Prostate gland (tissue), 2 donors: ENCODE data around the gene NCAM2.

ENCODE experiments used
- CTCF ChIP-seq, 4 experiments: fragments of 200-600 bp in 2 of 4; fragments of 450-650 bp in 2 of 4; sonication (generic) in 2 of 4; IDR thresholded peaks; 1 replicate in 3 of 4; 2 replicates in 1 of 4; pipeline ENCODE4 v1.5.1; 2016 to 2019; ENCODE audit warnings: antibody characterized with exemption in 4 of 4, mild to moderate bottlenecking in 2 of 4, moderate library complexity in 2 of 4
- POLR2A ChIP-seq: fragments of 450-650 bp; IDR thresholded peaks from one replicate; pipeline ENCODE4 v1.6.1; 2016; ENCODE audit warnings: antibody characterized with exemption, mild to moderate bottlenecking
- POLR2AphosphoS5 ChIP-seq: sonication (generic); formaldehyde crosslinking; IDR thresholded peaks from one replicate; pipeline ENCODE4 v1.6.1; 2017; ENCODE audit warnings: antibody characterized with exemption

- TF ChIP-seq POLR2A = no peak
- TF ChIP-seq CTCF (IDR thresholded peaks at IDR 0.05) = no peak
- no peak for TF ChIP-seq POLR2AphosphoS5
Observed at GRCh38 chr21:21236996-21237395, 238.8 kb downstream of the NCAM2 start.
